Neural cell (in vitro differentiated cells): ENCODE measurements around the gene CC2D1A. TPM values are rescaled to one million over a fixed set of nuclear protein-coding genes. Genes with fewer than 3 reads are reported as not detected.

Source experiments
- H2AFZ ChIP-seq: fragments of 200-600, 300-800 bp; sonication (generic), shearing (Covaris generic); 2 replicates; pipeline ENCODE4 v1.6.0; 2014; ENCODE audit warnings: low read depth, mild to moderate bottlenecking, antibody characterized with exemption, low read length, moderate library complexity
- H3F3A ChIP-seq: fragments of 200-600 bp; shearing (Covaris generic); 2 replicates; pipeline ENCODE4 v1.6.1; 2016; ENCODE audit warnings: mild to moderate bottlenecking, moderate library complexity, mixed read lengths, antibody characterized with exemption, low read length; ENCODE audit not compliant: insufficient read depth, poor library complexity, severe bottlenecking
- H3K27ac ChIP-seq: fragments of 200-600, 300-800 bp; sonication (generic), shearing (Covaris generic); 2 replicates; pipeline ENCODE4 v1.5.1; 2014; ENCODE audit warnings: mild to moderate bottlenecking, low read length, moderate library complexity
- H3K27me3 ChIP-seq: fragments of 300-800, 200-600 bp; sonication (generic), shearing (Covaris generic); 2 replicates; pipeline ENCODE4 v1.6.0; 2014; ENCODE audit warnings: mild to moderate bottlenecking, low read depth, low read length, moderate library complexity; ENCODE audit not compliant: insufficient read depth
- H3K36me3 ChIP-seq: fragments of 300-800, 200-600 bp; sonication (generic), shearing (Covaris generic); 2 replicates; pipeline ENCODE4 v1.5.1; 2014; ENCODE audit warnings: mild to moderate bottlenecking, antibody characterized with exemption, low read length, moderate library complexity; ENCODE audit not compliant: insufficient read depth
- H3K4me2 ChIP-seq: fragments of 300-800, 200-600 bp; sonication (generic), shearing (Covaris generic); 2 replicates; pipeline ENCODE4 v1.6.0; 2014; ENCODE audit warnings: mild to moderate bottlenecking, low read length
- H3K4me3 ChIP-seq: fragments of 300-800, 200-600 bp; sonication (generic), shearing (Covaris generic); 2 replicates; pipeline ENCODE4 v1.5.1; 2014; ENCODE audit warnings: mild to moderate bottlenecking, low read length, moderate library complexity
- H3K79me2 ChIP-seq: fragments of 200-600 bp; shearing (Covaris generic); replicated peaks from 2 replicates; pipeline ENCODE4 v1.6.0; 2014; ENCODE audit warnings: mild to moderate bottlenecking, low read length, moderate library complexity; ENCODE audit not compliant: insufficient read depth
- H3K9ac ChIP-seq: fragments of 300-800, 200-600 bp; sonication (generic), shearing (Covaris generic); 2 replicates; pipeline ENCODE4 v1.6.1; 2016; ENCODE audit warnings: mild to moderate bottlenecking, low read length, mixed read lengths
- H3K9me2 ChIP-seq: fragments of 200-600 bp; shearing (Covaris generic); 2 replicates; pipeline ENCODE4 v1.6.1; 2016; ENCODE audit warnings: mild to moderate bottlenecking, low read length, mixed read lengths; ENCODE audit not compliant: insufficient read depth
- H3K9me3 ChIP-seq: fragments of 200-600, 300-800 bp; sonication (generic), shearing (Covaris generic); 2 replicates; pipeline ENCODE4 v1.6.1; 2016; ENCODE audit warnings: mild to moderate bottlenecking, mixed run types, low read length, moderate library complexity, mixed read lengths
- H4K20me1 ChIP-seq: fragments of 200-600 bp; shearing (Covaris generic); 2 replicates; pipeline ENCODE4 v1.6.1; 2016; ENCODE audit warnings: mild to moderate bottlenecking, mixed run types; ENCODE audit not compliant: insufficient read depth
- EP300 ChIP-seq: fragments of 450-650 bp; conservative IDR thresholded peaks from 2 replicates; pipeline ENCODE4 v1.6.1; 2014; ENCODE audit warnings: antibody characterized with exemption, mild to moderate bottlenecking, moderate library complexity; ENCODE audit not compliant: poor library complexity, severe bottlenecking
- EZH2 ChIP-seq: fragments of 200-600, 300-800 bp; shearing (Covaris generic), sonication (generic); IDR thresholded peaks from 2 replicates; pipeline ENCODE4 v1.6.1; 2014; ENCODE audit warnings: antibody characterized with exemption, low read length, borderline replicate concordance, mild to moderate bottlenecking; ENCODE audit not compliant: insufficient read depth, poor library complexity, severe bottlenecking
- MXI1 ChIP-seq: fragments of 450-650 bp; conservative IDR thresholded peaks from 2 replicates; pipeline ENCODE4 v1.6.1; 2014; ENCODE audit warnings: antibody characterized with exemption, mild to moderate bottlenecking; ENCODE audit not compliant: poor library complexity, severe bottlenecking
- POLR2AphosphoS5 ChIP-seq: IDR thresholded peaks from 2 replicates; pipeline ENCODE4 v1.6.1; 2012
- RAD21 ChIP-seq: fragments of 450-650 bp; conservative IDR thresholded peaks from 2 replicates; pipeline ENCODE4 v1.6.1; 2014; ENCODE audit warnings: antibody characterized with exemption, mild to moderate bottlenecking, moderate library complexity
- SMC3 ChIP-seq: fragments of 450-650 bp; conservative IDR thresholded peaks from 2 replicates; pipeline ENCODE4 v1.6.1; 2014; ENCODE audit warnings: antibody characterized with exemption, mild to moderate bottlenecking, moderate library complexity; ENCODE audit not compliant: poor library complexity
- TAF1 ChIP-seq: IDR thresholded peaks from 2 replicates; pipeline ENCODE4 v1.6.1; 2012; ENCODE audit warnings: low read depth
- polyA plus RNA-seq: library from polyadenylated mRNA; depleted of rRNA; stranded (reverse); fragments of >200 nt; gene quantifications from 2 replicates; pipeline ENCODE4 v1.2.3, GENCODE V29; 2014
- TF ChIP-seq, protein P1 (sequence below): IDR thresholded peaks from 2 replicates; pipeline ENCODE4 v1.6.1; 2012; ENCODE audit warnings: borderline replicate concordance
- TF ChIP-seq, protein P2 (sequence below): fragments of 450-650 bp; IDR thresholded peaks from 2 replicates; pipeline ENCODE4 v1.5.1; 2014; ENCODE audit warnings: antibody characterized with exemption, mild to moderate bottlenecking, moderate library complexity; ENCODE audit not compliant: poor library complexity, severe bottlenecking

Gene CC2D1A
- polyA plus RNA-seq, 1 donor from 2014 or later = 24.5 TPM

DNA sequence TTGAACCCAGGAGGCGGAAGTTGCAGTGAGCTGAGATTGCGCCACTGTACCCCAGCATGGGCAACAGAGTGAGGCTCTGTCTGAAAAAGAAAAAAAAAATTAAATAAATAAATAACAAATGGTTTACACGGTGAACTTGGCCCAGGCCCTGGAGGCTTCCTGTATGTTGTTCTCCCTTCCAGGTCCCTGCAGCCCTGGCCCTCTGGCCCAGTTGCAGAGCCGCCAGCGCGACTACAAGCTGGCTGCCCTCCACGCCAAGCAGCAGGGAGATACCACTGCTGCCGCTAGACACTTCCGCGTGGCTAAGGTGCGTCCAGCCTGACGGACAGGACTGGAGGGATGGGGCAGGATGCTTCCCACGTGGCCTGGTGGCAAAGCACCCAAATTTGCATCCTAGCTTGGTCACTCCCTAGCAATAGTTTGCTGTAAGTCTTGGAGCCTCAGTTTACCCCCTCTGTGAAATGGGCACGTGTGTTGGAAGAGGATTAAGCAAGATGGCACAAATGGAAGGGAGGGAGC is 11.9 kb downstream of the CC2D1A start:
- TF ChIP-seq EP300 (no peak), TAF1 (no peak)
- Histone ChIP-seq H3K36me3 (peaks cover 15% of the 10 kb centered on the region), H3K9ac (no peak overlapping the region), H3K9me3 (no peaks in the 10 kb centered on the region), H3K4me3 (no peak overlapping the region), H3K9me2 (no peaks in the 10 kb centered on the region), H3K27me3 (no peaks in the 10 kb centered on the region), H4K20me1 (no peaks in the 10 kb centered on the region), H2AFZ (no peak overlapping the region), H3K79me2 (no peaks in the 10 kb centered on the region), H3K27ac (no peak overlapping the region), H3K4me2 (no peak overlapping the region), H3F3A (no peaks in the 10 kb centered on the region)

DNA sequence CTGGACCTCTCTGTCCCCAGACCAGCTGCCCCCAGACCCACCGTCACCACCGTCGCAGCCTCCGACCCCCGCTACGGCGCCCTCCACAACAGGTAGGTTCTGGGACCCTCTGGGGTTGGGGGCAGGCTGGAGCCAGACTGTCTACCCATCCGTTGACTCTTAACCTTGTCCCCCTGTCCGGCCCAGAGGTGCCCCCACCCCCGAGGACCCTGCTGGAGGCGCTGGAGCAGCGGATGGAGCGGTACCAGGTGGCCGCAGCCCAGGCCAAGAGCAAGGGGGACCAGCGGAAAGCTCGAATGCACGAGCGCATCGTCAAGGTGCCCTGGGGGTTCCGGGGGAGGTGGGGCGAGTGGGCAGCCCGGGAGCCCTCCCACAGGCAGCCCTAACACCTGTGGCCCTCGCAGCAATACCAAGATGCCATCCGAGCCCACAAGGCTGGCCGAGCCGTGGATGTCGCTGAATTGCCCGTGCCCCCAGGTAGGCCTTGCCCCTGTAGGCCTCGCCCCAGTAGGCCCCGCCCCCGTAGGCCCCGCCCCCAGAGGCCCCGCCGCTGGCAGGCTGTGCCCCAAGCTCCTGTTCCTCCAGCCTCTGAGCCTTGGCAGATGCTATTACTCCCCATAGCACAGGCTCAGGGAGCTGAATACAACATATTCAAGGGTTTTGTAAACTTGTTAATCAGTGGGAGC is 12.9 kb downstream of the CC2D1A start:
- H3K4me3 ChIP-seq = no peak overlapping the region
- no peak overlapping the region for H3K4me2 ChIP-seq
- no peaks in the 10 kb centered on the region for H3K27me3 ChIP-seq
- no peaks in the 10 kb centered on the region for H3K9me3 ChIP-seq
- H4K20me1 ChIP-seq = no peaks in the 10 kb centered on the region
- H3K27ac ChIP-seq = no peak overlapping the region
- no peak overlapping the region for H2AFZ ChIP-seq
- no peak for TF ChIP-seq EZH2
- no peak for TF ChIP-seq RAD21
- no peak for TF ChIP-seq TAF1
- TF ChIP-seq, protein P1, sequence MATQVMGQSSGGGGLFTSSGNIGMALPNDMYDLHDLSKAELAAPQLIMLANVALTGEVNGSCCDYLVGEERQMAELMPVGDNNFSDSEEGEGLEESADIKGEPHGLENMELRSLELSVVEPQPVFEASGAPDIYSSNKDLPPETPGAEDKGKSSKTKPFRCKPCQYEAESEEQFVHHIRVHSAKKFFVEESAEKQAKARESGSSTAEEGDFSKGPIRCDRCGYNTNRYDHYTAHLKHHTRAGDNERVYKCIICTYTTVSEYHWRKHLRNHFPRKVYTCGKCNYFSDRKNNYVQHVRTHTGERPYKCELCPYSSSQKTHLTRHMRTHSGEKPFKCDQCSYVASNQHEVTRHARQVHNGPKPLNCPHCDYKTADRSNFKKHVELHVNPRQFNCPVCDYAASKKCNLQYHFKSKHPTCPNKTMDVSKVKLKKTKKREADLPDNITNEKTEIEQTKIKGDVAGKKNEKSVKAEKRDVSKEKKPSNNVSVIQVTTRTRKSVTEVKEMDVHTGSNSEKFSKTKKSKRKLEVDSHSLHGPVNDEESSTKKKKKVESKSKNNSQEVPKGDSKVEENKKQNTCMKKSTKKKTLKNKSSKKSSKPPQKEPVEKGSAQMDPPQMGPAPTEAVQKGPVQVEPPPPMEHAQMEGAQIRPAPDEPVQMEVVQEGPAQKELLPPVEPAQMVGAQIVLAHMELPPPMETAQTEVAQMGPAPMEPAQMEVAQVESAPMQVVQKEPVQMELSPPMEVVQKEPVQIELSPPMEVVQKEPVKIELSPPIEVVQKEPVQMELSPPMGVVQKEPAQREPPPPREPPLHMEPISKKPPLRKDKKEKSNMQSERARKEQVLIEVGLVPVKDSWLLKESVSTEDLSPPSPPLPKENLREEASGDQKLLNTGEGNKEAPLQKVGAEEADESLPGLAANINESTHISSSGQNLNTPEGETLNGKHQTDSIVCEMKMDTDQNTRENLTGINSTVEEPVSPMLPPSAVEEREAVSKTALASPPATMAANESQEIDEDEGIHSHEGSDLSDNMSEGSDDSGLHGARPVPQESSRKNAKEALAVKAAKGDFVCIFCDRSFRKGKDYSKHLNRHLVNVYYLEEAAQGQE = no peak
- no peak for TF ChIP-seq EP300
- no peak for TF ChIP-seq MXI1
- no peak for TF ChIP-seq POLR2AphosphoS5
- TF ChIP-seq, protein P2, sequence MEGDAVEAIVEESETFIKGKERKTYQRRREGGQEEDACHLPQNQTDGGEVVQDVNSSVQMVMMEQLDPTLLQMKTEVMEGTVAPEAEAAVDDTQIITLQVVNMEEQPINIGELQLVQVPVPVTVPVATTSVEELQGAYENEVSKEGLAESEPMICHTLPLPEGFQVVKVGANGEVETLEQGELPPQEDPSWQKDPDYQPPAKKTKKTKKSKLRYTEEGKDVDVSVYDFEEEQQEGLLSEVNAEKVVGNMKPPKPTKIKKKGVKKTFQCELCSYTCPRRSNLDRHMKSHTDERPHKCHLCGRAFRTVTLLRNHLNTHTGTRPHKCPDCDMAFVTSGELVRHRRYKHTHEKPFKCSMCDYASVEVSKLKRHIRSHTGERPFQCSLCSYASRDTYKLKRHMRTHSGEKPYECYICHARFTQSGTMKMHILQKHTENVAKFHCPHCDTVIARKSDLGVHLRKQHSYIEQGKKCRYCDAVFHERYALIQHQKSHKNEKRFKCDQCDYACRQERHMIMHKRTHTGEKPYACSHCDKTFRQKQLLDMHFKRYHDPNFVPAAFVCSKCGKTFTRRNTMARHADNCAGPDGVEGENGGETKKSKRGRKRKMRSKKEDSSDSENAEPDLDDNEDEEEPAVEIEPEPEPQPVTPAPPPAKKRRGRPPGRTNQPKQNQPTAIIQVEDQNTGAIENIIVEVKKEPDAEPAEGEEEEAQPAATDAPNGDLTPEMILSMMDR = no peak
- TF ChIP-seq SMC3 = no peak
- H3K79me2 ChIP-seq = no peaks in the 10 kb centered on the region
- no peaks in the 10 kb centered on the region for H3K9me2 ChIP-seq
- no peaks in the 10 kb centered on the region for H3F3A ChIP-seq
- H3K36me3 ChIP-seq = peaks cover 15% of the 10 kb centered on the region
- no peak overlapping the region for H3K9ac ChIP-seq
